Kidney (tissue), 14 donors: Measurements from ENCODE around the gene UMPS. TPM values are rescaled to one million over a fixed set of nuclear protein-coding genes. Genes with fewer than 3 reads are reported as not detected.
A peak's percentile ranks its signal among the peaks of the same experiment; 100 is the strongest.
"Not testable (repeated sequence)": the region's sequence is repeated elsewhere in the genome, so short reads cannot be mapped to it uniquely, and the experiment has no call there.

Experiments
- DNase-seq, 5 donors: peaks; one replicate each; pipeline ENCODE4 v3.0.0-alpha.2; 2013 to 2020
- FAIRE-seq: peaks from 2 replicates; lab custom pipeline; 2012; peaks lifted over from hg19 to GRCh38; lab: Jason Lieb, UNC
- H3K27ac ChIP-seq, 2 donors: one replicate each; pipeline ENCODE4 v1.7.0; 2013; ENCODE audit warnings: low read depth in 2 of 2, low read length in 2 of 2, inconsistent platforms in 1 of 2
- H3K27me3 ChIP-seq: one replicate; pipeline ENCODE4 v1.7.1; 2013; ENCODE audit warnings: low read length, inconsistent platforms; ENCODE audit not compliant: control insufficient read depth, insufficient read depth
- H3K36me3 ChIP-seq, 3 donors: one replicate each; pipeline versions ENCODE4 v1.7.0 to v1.7.1; 2013; ENCODE audit warnings: low read length in 3 of 3, control low read depth in 1 of 3, inconsistent platforms in 1 of 3; ENCODE audit not compliant: insufficient read depth in 3 of 3, control insufficient read depth in 2 of 3
- H3K4me1 ChIP-seq, 3 donors: one replicate each; pipeline versions ENCODE4 v1.7.0 to v1.7.1; 2013; ENCODE audit warnings: low read length in 3 of 3, inconsistent platforms in 1 of 3, low read depth in 1 of 3; ENCODE audit not compliant: control insufficient read depth in 2 of 3, insufficient read depth in 2 of 3
- H3K4me3 ChIP-seq, 3 donors: one replicate each; pipeline versions ENCODE4 v1.7.0 to v1.8.1; 2013; ENCODE audit warnings: low read length in 3 of 3, control low read depth in 1 of 3, inconsistent platforms in 1 of 3
- H3K9ac ChIP-seq, 3 donors: one replicate each; pipeline versions ENCODE4 v1.7.0 to v1.7.1; 2013; ENCODE audit warnings: low read length in 3 of 3, control low read depth in 1 of 3, inconsistent platforms in 1 of 3
- H3K9me3 ChIP-seq, 3 donors: one replicate each; pipeline versions ENCODE4 v1.7.0 to v1.7.1; 2013; ENCODE audit warnings: low read length in 3 of 3, control low read depth in 1 of 3, inconsistent platforms in 1 of 3; ENCODE audit not compliant: control insufficient read depth in 2 of 3, insufficient read depth in 1 of 3
- CTCF ChIP-seq: IDR thresholded peaks from 3 replicates; pipeline ENCODE4 v1.5.1; 2012; ENCODE audit warnings: mild to moderate bottlenecking, moderate library complexity, borderline replicate concordance; ENCODE audit not compliant: insufficient read depth; ENCODE audit errors: extremely low read depth
- intact Hi-C: fragments of 100-400 bp; cut with DNase I; formaldehyde crosslinking; loops from one replicate; pipeline ENCODE4 v1.11.1; 2022
- polyA plus RNA-seq: library from polyadenylated mRNA; stranded (reverse); fragments of 350-450 nt; fragmentation: Illumina TruSeq; extraction: RNeasy Lipid Tissue Mini Kit (QIAGEN cat#74804); gene quantifications from one replicate; pipeline ENCODE4 v1.2.3, GENCODE V29; 2014; ENCODE audit warnings: low read depth, low replicate concordance; ENCODE audit not compliant: insufficient read depth
- total RNA-seq: library from RNA; stranded (reverse); fragmentation: NEBNext Ultra II Directional; extraction: Animal tissue kit (Norgen Biotek cat#: 25700); gene quantifications from one replicate; pipeline ENCODE4 v1.2.1, GENCODE V29; 2021
- donor health status: control.
- donor health status: control.
- donor health status: control.
- donor health status: control.
- donor health status: control.
- donor health status: DM: yes; HTN: yes; CAD: no.
- donor health status: Normal renal cell carcinoma (clear cell type).

Gene UMPS
- total and polyA plus RNA-seq, 2 donors from 2014 or later, result 24.7 to 25.7 TPM

GRCh38 chr3:124788254-124788745 is 58.0 kb downstream of the UMPS start:
- no peaks in the 10 kb centered on the region for H3K27me3 ChIP-seq
- intact Hi-C loops, result no loop called here
- DNase-seq (no peak), FAIRE-seq (no peak)
- no peak overlapping the region for H3K27ac ChIP-seq
- peaks cover 0 to 30% (median 20%) of the 10 kb centered on the region in 3 donors for H3K4me1 ChIP-seq
- no peaks in the 10 kb centered on the region for H3K9me3 ChIP-seq
- peaks cover 0 to 8% (median 0%) of the 10 kb centered on the region in 3 donors for H3K36me3 ChIP-seq
- TF ChIP-seq CTCF, result no peak
- no peak overlapping the region for H3K4me3 ChIP-seq
- no peak overlapping the region for H3K9ac ChIP-seq

GRCh38 chr3:124789103-124789502 is 58.9 kb downstream of the UMPS start:
- H3K4me1 ChIP-seq, result peaks cover 0 to 26% (median 23%) of the 10 kb centered on the region in 3 donors
- H3K27ac ChIP-seq, H3K27me3 ChIP-seq, H3K4me3 ChIP-seq, intact Hi-C loops, FAIRE-seq, DNase-seq, H3K9me3 ChIP-seq, H3K36me3 ChIP-seq, H3K9ac ChIP-seq: not testable (repeated sequence)

GRCh38 chr3:124791142-124791541 is 60.9 kb downstream of the UMPS start:
- DNase-seq (no peak), FAIRE-seq (no peak)
- Histone ChIP-seq H3K4me3 (no peak overlapping the region), H3K36me3 (peaks cover 0 to 13% (median 11%) of the 10 kb centered on the region in 3 donors), H3K9ac (no peak overlapping the region), H3K4me1 (peaks cover 0 to 20% (median 18%) of the 10 kb centered on the region in 3 donors), H3K27ac (peak overlapping the region in 1 of 2 donors; percentile 14), H3K27me3 (no peaks in the 10 kb centered on the region), H3K9me3 (no peaks in the 10 kb centered on the region)
- no peak for TF ChIP-seq CTCF
- intact Hi-C loops, result no loop called here

- Histone ChIP-seq H3K9ac (no peak overlapping the region), H3K4me3 (no peak overlapping the region), H3K36me3 (peaks cover 0 to 15% (median 13%) of the 10 kb centered on the region in 3 donors), H3K9me3 (no peaks in the 10 kb centered on the region), H3K4me1 (peaks cover 0 to 15% (median 14%) of the 10 kb centered on the region in 3 donors), H3K27ac (peak overlapping the region in 1 of 2 donors; percentile 59), H3K27me3 (no peaks in the 10 kb centered on the region)
- no peak for FAIRE-seq
- no peak for TF ChIP-seq CTCF
- DNase-seq, result no peak
- intact Hi-C loops, result no loop called here
Observed at GRCh38 chr3:124791639-124792151, 61.4 kb downstream of the UMPS start.
